Colonic mucosa (tissue), 4 donors: Measurements from ENCODE around the gene SYNGR1. TPM values are rescaled to one million over a fixed set of nuclear protein-coding genes. Genes with fewer than 3 reads are reported as not detected.

Source experiments
- DNase-seq: peaks from one replicate; pipeline ENCODE4 v3.0.0-alpha.2; 2020
- H3K27ac ChIP-seq: fragments of 200-600 bp; one replicate; pipeline ENCODE4 v1.8.0; 2021
- H3K27me3 ChIP-seq: fragments of 200-600 bp; one replicate; pipeline ENCODE4 v1.8.0; 2021
- H3K36me3 ChIP-seq: fragments of 200-600 bp; one replicate; pipeline ENCODE4 v1.8.0; 2021
- H3K4me1 ChIP-seq: fragments of 200-600 bp; one replicate; pipeline ENCODE4 v1.8.0; 2021; ENCODE audit warnings: mild to moderate bottlenecking
- H3K4me3 ChIP-seq: fragments of 200-600 bp; one replicate; pipeline ENCODE4 v1.8.0; 2021
- H3K9ac ChIP-seq, 2 donors: one replicate each; pipeline ENCODE4 v1.7.0; 2013; ENCODE audit warnings: control low read depth in 2 of 2, low read depth in 2 of 2, low read length in 2 of 2
- H3K9me3 ChIP-seq: fragments of 200-600 bp; one replicate; pipeline ENCODE4 v1.8.0; 2021
- CTCF ChIP-seq: fragments of 200-600 bp; IDR thresholded peaks from one replicate; pipeline ENCODE4 v1.8.0; 2022; ENCODE audit warnings: antibody characterized with exemption, mild to moderate bottlenecking
- intact Hi-C: fragments of 100-400 bp; cut with DNase I; formaldehyde crosslinking; loops from one replicate; pipeline ENCODE4 v1.14.1; 2022
- total RNA-seq, 2 donors: library from RNA; stranded (reverse); fragmentation: NEBNext Ultra II Directional in 1 of 2; extraction: Animal tissue kit (Norgen Biotek cat#: 25700) in 1 of 2; gene quantifications; one replicate each; pipeline ENCODE4 v1.2.1, GENCODE V29; 2021
- donor health status: healthy.
- donor health status: DM: no; HTN: no; CAD: no.
- donor health status: DM: no; HTN: no; CAD: no.

The SYNGR1 gene
- total RNA-seq, 2 donors from 2014 or later = 1.8 to 4.3 TPM

DNA sequence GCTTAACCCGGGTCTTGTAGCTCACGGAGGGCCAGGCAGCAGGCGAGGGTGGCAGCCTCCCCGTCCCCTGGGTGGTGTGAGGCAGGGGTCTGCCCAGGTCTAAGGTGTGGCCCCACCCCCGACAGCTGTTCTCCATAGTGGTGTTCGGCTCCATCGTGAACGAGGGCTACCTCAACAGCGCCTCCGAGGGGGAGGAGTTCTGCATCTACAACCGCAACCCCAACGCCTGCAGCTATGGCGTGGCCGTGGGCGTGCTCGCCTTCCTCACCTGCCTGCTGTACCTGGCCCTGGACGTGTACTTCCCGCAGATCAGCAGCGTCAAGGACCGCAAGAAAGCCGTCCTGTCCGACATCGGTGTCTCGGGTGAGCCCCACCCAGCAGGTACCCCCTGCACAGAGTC, 24.4 kb downstream of the SYNGR1 start:
- no peak for TF ChIP-seq CTCF
- Histone ChIP-seq H3K27ac (no peak overlapping the region), H3K27me3 (no peaks in the 10 kb centered on the region), H3K4me1 (no peaks in the 10 kb centered on the region), H3K9me3 (no peaks in the 10 kb centered on the region), H3K4me3 (no peak overlapping the region), H3K9ac (no peak overlapping the region), H3K36me3 (no peaks in the 10 kb centered on the region)
- intact Hi-C loops = no loop called here
- DNase-seq = no peak

GRCh38 chr22:39374801-39375200, 25.0 kb downstream of the SYNGR1 start:
- no peak for DNase-seq
- no peaks in the 10 kb centered on the region for H3K27me3 ChIP-seq
- H3K4me1 ChIP-seq = no peaks in the 10 kb centered on the region
- no peak for TF ChIP-seq CTCF
- H3K27ac ChIP-seq = no peak overlapping the region
- intact Hi-C loops = no loop called here
- H3K36me3 ChIP-seq = no peaks in the 10 kb centered on the region
- H3K9me3 ChIP-seq = no peaks in the 10 kb centered on the region
- H3K9ac ChIP-seq = no peak overlapping the region
- no peak overlapping the region for H3K4me3 ChIP-seq

DNA sequence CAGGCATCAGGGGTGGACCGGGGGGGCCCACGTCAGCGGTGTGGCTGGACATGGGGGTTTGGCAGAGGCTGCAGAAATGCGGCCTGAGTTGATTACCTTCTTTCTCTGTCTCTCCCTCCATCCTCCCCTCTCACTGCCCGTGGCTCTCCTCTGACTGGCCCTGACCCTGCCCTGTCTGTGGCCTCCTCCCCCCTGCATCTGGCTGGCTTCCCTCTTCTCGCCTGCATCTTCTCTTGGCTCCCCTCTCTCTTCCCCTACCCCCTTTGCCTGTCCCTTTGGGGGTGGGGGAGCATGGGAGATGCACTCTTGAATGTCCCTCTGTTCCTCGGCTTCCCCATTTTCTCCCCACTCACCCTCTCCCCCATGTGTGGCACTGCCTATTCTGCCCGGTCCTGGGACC, 25.9 kb downstream of the SYNGR1 start:
- H3K4me1 ChIP-seq = no peaks in the 10 kb centered on the region
- no peak overlapping the region for H3K27ac ChIP-seq
- no peak overlapping the region for H3K4me3 ChIP-seq
- TF ChIP-seq CTCF = no peak
- intact Hi-C loops = no loop called here
- no peak overlapping the region for H3K9ac ChIP-seq
- no peak for DNase-seq
- H3K36me3 ChIP-seq = no peaks in the 10 kb centered on the region
- H3K9me3 ChIP-seq = no peaks in the 10 kb centered on the region
- no peaks in the 10 kb centered on the region for H3K27me3 ChIP-seq

DNA sequence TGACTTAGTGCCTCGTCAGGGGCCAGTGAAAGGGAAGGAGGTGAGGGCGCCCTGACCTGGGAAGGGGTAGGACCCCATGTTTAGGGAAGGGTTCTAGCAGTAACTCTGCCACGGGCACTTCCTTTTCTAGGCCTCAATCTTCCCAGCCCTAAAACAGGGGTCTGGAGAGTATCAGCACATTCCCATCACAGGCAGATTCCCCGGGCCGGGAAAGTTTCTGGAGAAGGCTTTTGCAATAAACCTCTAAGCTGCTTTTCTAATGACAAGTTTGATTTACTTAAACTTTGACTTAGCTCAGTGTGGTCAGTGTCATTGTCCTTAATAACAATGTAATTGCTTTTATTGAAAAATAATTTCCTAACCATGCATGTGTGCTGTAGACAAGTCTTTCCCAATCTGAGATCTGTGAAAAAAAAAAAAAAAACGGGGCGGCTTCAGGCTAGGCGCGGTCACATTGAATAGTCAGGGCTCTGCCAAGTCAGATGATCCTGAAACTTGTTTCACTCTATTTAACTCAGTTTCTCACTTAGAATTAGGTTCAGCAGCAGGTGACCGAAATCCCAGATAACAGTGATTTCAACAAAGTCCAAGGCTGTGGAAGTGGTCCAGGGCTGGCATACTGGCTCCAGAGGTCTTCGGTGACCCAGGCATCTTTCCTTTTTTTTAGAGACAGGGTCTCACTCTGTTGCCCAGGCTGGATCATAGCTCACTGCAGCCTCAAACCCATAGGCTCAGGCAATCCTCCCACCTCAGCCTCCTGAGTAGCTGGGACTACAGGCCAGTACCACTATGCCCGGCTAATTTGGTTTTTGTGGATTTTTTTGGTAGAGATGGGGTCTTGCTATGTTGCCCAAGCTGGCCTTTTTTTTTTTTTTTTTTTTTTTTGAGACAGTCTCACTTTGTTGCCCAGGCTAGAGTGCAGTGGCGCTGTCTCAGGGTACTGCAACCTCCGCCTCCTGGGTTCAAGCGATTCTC, 30.3 kb downstream of the SYNGR1 start:
- DNase-seq = no peak
- intact Hi-C loops = no loop called here
- no peaks in the 10 kb centered on the region for H3K36me3 ChIP-seq

More for the DNA sequence above, 30.3 kb downstream of the SYNGR1 start:
- Histone ChIP-seq H3K27ac (no peak overlapping the region), H3K9ac (no peak overlapping the region), H3K9me3 (no peaks in the 10 kb centered on the region), H3K4me1 (no peaks in the 10 kb centered on the region), H3K27me3 (no peaks in the 10 kb centered on the region), H3K4me3 (no peak overlapping the region)
- no peak for TF ChIP-seq CTCF
